GM12865 (cell line): ENCODE measurements around the gene DBNDD2.
A peak's percentile ranks its signal among the peaks of the same experiment; 100 is the strongest.

Experiments used
- DNase-seq: peaks from one replicate; pipeline ENCODE4 v3.0.0; 2010; ENCODE audit warnings: low read depth
- H3K4me3 ChIP-seq: 2 replicates; pipeline ENCODE4 v1.5.1; 2011; ENCODE audit warnings: mild to moderate bottlenecking, low read depth, low read length, control low read depth
- CTCF ChIP-seq: IDR thresholded peaks from 2 replicates; pipeline ENCODE4 v1.5.1; 2011; ENCODE audit warnings: low read length, control low read depth, low read depth, inconsistent platforms; ENCODE audit not compliant: insufficient read depth; ENCODE audit errors: missing control alignments

Gene DBNDD2

GRCh38 chr20:45427236-45428149 lies 19.4 kb downstream of the DBNDD2 start:
- DNase-seq = no peak
- no peak overlapping the region for H3K4me3 ChIP-seq
- no peak for TF ChIP-seq CTCF

- no peak for DNase-seq
- H3K4me3 ChIP-seq = no peak overlapping the region
- TF ChIP-seq CTCF = no peak
Measured at GRCh38 chr20:45429618-45430017, 21.5 kb downstream of the DBNDD2 start.

- DNase-seq = peak; percentile 82
- TF ChIP-seq CTCF = no peak
- H3K4me3 ChIP-seq = no peak overlapping the region
Measured at GRCh38 chr20:45432294-45432693, 24.2 kb downstream of the DBNDD2 start.

GRCh38 chr20:45433316-45433715 lies 25.2 kb downstream of the DBNDD2 start:
- TF ChIP-seq CTCF = no peak
- no peak for DNase-seq
- H3K4me3 ChIP-seq = no peak overlapping the region

GRCh38 chr20:45433976-45434375 lies 25.9 kb downstream of the DBNDD2 start:
- DNase-seq = no peak
- no peak for TF ChIP-seq CTCF
- no peak overlapping the region for H3K4me3 ChIP-seq

GRCh38 chr20:45436732-45437485 lies 28.8 kb downstream of the DBNDD2 start:
- DNase-seq = peak; percentile 84
- peak; percentile 97 for TF ChIP-seq CTCF

More at GRCh38 chr20:45436732-45437485, 28.8 kb downstream of the DBNDD2 start:
- H3K4me3 ChIP-seq = peak overlapping the region; percentile 30
